Spleen (tissue), 11 donors: ENCODE measurements around the gene MYRF. TPM values are rescaled to one million over a fixed set of nuclear protein-coding genes. Genes with fewer than 3 reads are reported as not detected.
A peak's percentile ranks its signal among the peaks of the same experiment; 100 is the strongest.

Source experiments
- DNase-seq: peaks from one replicate; pipeline ENCODE4 v3.0.0-alpha.2; 2020
- H3K27ac ChIP-seq, 8 donors: fragments of 200-600 bp; sonication (generic) in 7 of 8; 1 replicate in 4 of 8; 2 replicates in 4 of 8; pipeline versions ENCODE4 v1.5.0 to v1.8.0; 2016 to 2021; ENCODE audit warnings: inconsistent platforms in 4 of 8, mild to moderate bottlenecking in 4 of 8, moderate library complexity in 1 of 8
- H3K27me3 ChIP-seq, 7 donors: fragments of 200-600 bp; sonication (generic) in 6 of 7; replicated peaks in 1 of 7; 1 replicate in 4 of 7; 2 replicates in 3 of 7; pipeline versions ENCODE4 v1.5.0 to v1.8.0; 2016 to 2021; ENCODE audit warnings: inconsistent platforms in 3 of 7, mild to moderate bottlenecking in 1 of 7
- H3K36me3 ChIP-seq, 6 donors: fragments of 200-600 bp; sonication (generic) in 5 of 6; 1 replicate in 4 of 6; 2 replicates in 2 of 6; pipeline versions ENCODE4 v1.5.0 to v1.8.0; 2016 to 2021; ENCODE audit warnings: inconsistent platforms in 2 of 6
- H3K4me1 ChIP-seq, 6 donors: fragments of 200-600 bp; sonication (generic) in 5 of 6; 1 replicate in 3 of 6; 2 replicates in 3 of 6; pipeline versions ENCODE4 v1.5.0 to v1.8.0; 2016 to 2021; ENCODE audit warnings: inconsistent platforms in 3 of 6
- H3K4me3 ChIP-seq, 8 donors: fragments of 200-600 bp; sonication (generic) in 7 of 8; 1 replicate in 4 of 8; 2 replicates in 4 of 8; pipeline versions ENCODE4 v1.5.0 to v1.8.0; 2016 to 2021; ENCODE audit warnings: inconsistent platforms in 4 of 8, mild to moderate bottlenecking in 4 of 8, moderate library complexity in 2 of 8
- H3K9me3 ChIP-seq, 8 donors: fragments of 200-600 bp; sonication (generic) in 7 of 8; 1 replicate in 4 of 8; 2 replicates in 4 of 8; pipeline versions ENCODE4 v1.5.0 to v1.8.0; 2016 to 2021; ENCODE audit warnings: inconsistent platforms in 4 of 8
- POLR2A ChIP-seq, 3 donors: fragments of 450-650 bp; IDR thresholded peaks; one replicate each; pipeline ENCODE4 v1.5.1; 2017; ENCODE audit warnings: antibody characterized with exemption in 3 of 3, mild to moderate bottlenecking in 1 of 3
- POLR2AphosphoS5 ChIP-seq, 3 donors: sonication (generic); formaldehyde crosslinking; IDR thresholded peaks; one replicate each; pipeline ENCODE4 v1.5.1; 2017; ENCODE audit warnings: antibody characterized with exemption in 3 of 3
- WGBS, 5 donors: extraction: QIAGEN DNeasy Blood & Tissue Kit in 3 of 5; methylation state at CpG; one replicate each; pipeline versions ENCODE4 v1.1.5 to v1.1.7; 2013 to 2018; 5-methylcytosine and 5-hydroxymethylcytosine counted together
- intact Hi-C: fragments of 100-400 bp; cut with DNase I; formaldehyde crosslinking; loops from one replicate; pipeline ENCODE4 v1.15.0; 2023; ENCODE audit warnings: low total_unique reads
- polyA plus RNA-seq, 3 donors: library from polyadenylated mRNA; stranded (reverse); fragments of 200-250 nt; gene quantifications; one replicate each; pipeline ENCODE4 v1.2.1, GENCODE V29; 2013
- total RNA-seq, 7 donors: library from RNA; depleted of rRNA in 3 of 7; stranded (reverse); fragments of >200 nt in 3 of 7; fragmentation: NEBNext Ultra II Directional in 4 of 7; extraction: Animal tissue kit (Norgen Biotek cat#: 25700) in 4 of 7; gene quantifications; one replicate each; pipeline versions ENCODE4 v1.1.0 to v1.2.1, GENCODE V29; 2016 to 2021
- TF ChIP-seq, protein P1 (sequence below), 11 experiments: fragments of 200-600 bp in 7 of 11; fragments of 450-650 bp in 4 of 11; sonication (generic) in 4 of 11; IDR thresholded peaks in 8 of 11; conservative IDR thresholded peaks in 3 of 11; 1 replicate in 7 of 11; 2 replicates in 4 of 11; pipeline versions ENCODE4 v1.4.0 to v1.8.0; 2016 to 2021; ENCODE audit warnings: antibody characterized with exemption in 11 of 11, inconsistent platforms in 4 of 11, mild to moderate bottlenecking in 1 of 11
- donor health status: healthy with polysubstance abuse.
- donor health status: DM: no; HTN: no; CAD: no; lungs with moderate emphysema.
- donor health status: DM: no; HTN: no; CAD: no.
- donor health status: Bipolar disorder and iron deficiency.
- donor health status: healthy.
- donor health status: DM: no; HTN: no; CAD: no.
- donor health status: DM: yes; HTN: yes; CAD: no.

The MYRF gene
- total and polyA plus RNA-seq, 10 donors = 0.15 to 1.5 (median 0.55) TPM

DNA sequence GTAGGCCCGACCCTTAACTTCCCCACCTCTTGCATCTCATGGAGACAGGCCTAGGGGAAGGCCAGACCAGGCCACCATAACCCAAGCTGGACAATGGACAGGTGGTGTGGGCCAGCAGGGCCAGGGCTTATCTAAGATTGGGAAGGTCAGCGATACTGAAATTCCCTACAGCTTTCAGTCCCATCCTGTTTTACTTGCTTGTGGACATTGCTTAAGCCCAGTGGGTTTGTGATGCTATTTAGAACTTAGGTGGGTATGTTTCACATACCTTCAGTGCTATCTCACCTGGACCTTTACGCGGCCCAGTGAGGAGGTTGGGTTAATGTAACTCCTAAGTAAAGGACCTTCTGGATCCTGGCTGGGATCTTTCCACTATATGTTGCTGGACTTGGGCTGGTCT is 77.4 kb downstream of the MYRF start:
- Histone ChIP-seq H3K9me3 (no peaks in the 10 kb centered on the region), H3K36me3 (no peaks in the 10 kb centered on the region), H3K4me1 (peaks cover 16 to 85% (median 38%) of the 10 kb centered on the region in 6 donors), H3K27ac (peak overlapping the region in 4 of 8 donors; percentile 7 to 88 (median 46)), H3K27me3 (peaks cover 0 to 28% (median 6%) of the 10 kb centered on the region in 7 donors), H3K4me3 (no peak overlapping the region)
- WGBS, 5 donors = 87 to 93% (median 89%) methylated on average over 4 of the region's 4 CpGs
- intact Hi-C loops = no loop called here
- DNase-seq = no peak
- no peak for TF ChIP-seq POLR2A (IDR thresholded peaks at IDR 0.05)
- no peak for TF ChIP-seq POLR2AphosphoS5 (IDR thresholded peaks at IDR 0.05)
- TF ChIP-seq, protein P1, sequence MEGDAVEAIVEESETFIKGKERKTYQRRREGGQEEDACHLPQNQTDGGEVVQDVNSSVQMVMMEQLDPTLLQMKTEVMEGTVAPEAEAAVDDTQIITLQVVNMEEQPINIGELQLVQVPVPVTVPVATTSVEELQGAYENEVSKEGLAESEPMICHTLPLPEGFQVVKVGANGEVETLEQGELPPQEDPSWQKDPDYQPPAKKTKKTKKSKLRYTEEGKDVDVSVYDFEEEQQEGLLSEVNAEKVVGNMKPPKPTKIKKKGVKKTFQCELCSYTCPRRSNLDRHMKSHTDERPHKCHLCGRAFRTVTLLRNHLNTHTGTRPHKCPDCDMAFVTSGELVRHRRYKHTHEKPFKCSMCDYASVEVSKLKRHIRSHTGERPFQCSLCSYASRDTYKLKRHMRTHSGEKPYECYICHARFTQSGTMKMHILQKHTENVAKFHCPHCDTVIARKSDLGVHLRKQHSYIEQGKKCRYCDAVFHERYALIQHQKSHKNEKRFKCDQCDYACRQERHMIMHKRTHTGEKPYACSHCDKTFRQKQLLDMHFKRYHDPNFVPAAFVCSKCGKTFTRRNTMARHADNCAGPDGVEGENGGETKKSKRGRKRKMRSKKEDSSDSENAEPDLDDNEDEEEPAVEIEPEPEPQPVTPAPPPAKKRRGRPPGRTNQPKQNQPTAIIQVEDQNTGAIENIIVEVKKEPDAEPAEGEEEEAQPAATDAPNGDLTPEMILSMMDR (IDR thresholded peaks at IDR 0.05 in 8 of 11, conservative IDR thresholded peaks at IDR 0.05 in 3 of 11) = no peak

DNA sequence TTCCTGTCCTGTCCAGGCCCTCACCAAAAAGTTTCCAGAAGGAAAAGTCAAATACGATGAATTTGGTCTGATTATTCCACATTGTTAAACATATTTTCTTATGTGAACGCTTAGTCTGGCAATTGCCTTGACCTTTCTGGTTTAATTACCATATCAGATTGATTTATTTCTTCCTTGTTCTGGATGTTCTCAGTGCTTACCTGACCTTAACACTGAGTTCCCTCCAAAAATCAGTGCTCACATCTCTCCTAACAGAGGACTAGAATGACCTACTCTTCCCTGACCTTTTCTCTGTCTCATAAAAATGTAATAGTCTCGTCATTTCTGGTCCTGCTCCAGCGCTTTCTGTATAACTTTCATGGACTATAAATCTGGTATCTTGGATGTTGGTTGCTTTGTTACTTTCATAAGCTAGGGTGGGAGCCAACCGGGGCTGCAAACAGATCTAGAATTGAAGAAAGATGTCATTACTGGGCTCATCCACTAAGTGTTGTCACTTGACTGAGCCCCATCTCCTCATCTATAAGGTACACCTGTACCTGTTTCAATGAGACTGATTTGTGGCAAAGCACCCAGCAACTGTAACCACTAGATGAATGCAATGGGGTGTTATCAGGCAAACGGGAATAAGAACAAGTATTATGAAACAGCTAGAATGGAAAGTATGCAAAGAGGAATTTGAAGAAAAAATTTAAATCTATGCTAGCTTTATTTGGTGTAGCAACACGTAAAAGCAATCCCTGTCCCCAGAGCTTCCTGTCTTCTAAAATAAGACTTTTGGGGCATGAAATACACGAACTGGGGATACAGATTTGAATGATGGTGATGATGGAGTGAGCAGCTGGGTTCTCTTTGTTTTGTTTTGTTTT is 78.0 kb downstream of the MYRF start:
- peaks cover 0 to 28% (median 6%) of the 10 kb centered on the region in 7 donors for H3K27me3 ChIP-seq
- TF ChIP-seq POLR2AphosphoS5 (IDR thresholded peaks at IDR 0.05) = no peak
- TF ChIP-seq, protein P1 (IDR thresholded peaks at IDR 0.05 in 8 of 11, conservative IDR thresholded peaks at IDR 0.05 in 3 of 11) = no peak
- TF ChIP-seq POLR2A (IDR thresholded peaks at IDR 0.05) = no peak
- no peak for DNase-seq
- no peak overlapping the region for H3K4me3 ChIP-seq
- intact Hi-C loops = no loop called here
- 46 to 59% (median 53%) methylated on average over 8 of the region's 8 CpGs for WGBS, 5 donors
- H3K4me1 ChIP-seq = peaks cover 20 to 91% (median 45%) of the 10 kb centered on the region in 6 donors
- H3K36me3 ChIP-seq = no peaks in the 10 kb centered on the region
- H3K27ac ChIP-seq = peak overlapping the region in 4 of 8 donors; percentile 7 to 88 (median 48)
- H3K9me3 ChIP-seq = no peaks in the 10 kb centered on the region

DNA sequence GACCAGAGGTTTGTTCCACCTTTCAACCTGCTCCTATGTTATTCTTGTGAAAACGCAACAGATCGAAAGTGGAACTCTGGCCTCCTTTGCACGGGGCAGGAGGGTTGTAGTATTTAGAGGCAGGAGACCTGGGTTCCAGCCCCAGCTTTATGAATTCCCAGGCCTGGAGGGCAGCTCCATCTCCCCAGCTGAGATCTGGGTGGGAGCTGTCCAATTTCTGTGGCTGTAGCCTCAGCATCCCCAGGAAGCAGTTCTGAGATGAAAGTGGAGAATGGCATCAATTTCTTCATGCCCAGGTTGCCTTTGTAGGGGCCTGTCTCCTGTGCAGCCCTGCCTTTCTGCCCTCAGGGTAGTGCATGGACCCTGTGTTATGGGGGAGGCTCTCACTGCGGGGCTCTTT is 79.8 kb downstream of the MYRF start:
- TF ChIP-seq POLR2AphosphoS5 (IDR thresholded peaks at IDR 0.05) (no peak), POLR2A (IDR thresholded peaks at IDR 0.05) (no peak)
- TF ChIP-seq, protein P1 (IDR thresholded peaks at IDR 0.05 in 8 of 11, conservative IDR thresholded peaks at IDR 0.05 in 3 of 11) = no peak
- no peak for DNase-seq
- H3K4me3 ChIP-seq = no peak overlapping the region
- WGBS, 5 donors = 85 to 92% (median 90%) methylated on average over 3 to 4 of the region's 4 CpGs
- no peaks in the 10 kb centered on the region for H3K36me3 ChIP-seq
- H3K27ac ChIP-seq = peak overlapping the region in 2 of 8 donors; percentile 84 to 88
- H3K9me3 ChIP-seq = no peaks in the 10 kb centered on the region
- intact Hi-C loops = no loop called here
- peaks cover 0 to 28% (median 6%) of the 10 kb centered on the region in 7 donors for H3K27me3 ChIP-seq
- peaks cover 20 to 95% (median 44%) of the 10 kb centered on the region in 6 donors for H3K4me1 ChIP-seq

DNA sequence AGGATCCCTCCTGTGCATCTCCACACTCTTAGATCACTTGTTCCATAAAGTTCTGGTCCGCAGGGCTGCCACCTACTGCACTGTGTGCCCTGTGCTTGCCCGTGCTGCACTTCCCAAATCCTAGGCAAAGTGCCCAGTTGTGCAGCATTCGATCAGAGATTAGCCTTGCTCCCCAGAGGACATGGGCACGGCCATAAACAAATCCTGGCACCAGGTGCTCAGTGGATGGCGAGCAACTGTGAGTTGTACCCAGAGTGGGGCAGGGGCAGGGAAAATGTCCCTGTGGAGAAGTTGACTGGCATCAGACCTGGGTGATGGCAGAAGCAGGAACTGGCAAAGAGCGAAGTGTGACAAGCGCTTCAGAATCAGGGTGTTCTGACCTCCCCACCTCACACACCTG is 80.3 kb downstream of the MYRF start:
- Histone ChIP-seq H3K4me1 (peaks cover 20 to 89% (median 38%) of the 10 kb centered on the region in 6 donors), H3K9me3 (no peaks in the 10 kb centered on the region), H3K27me3 (peaks cover 0 to 23% (median 6%) of the 10 kb centered on the region in 7 donors), H3K27ac (peak overlapping the region in 1 of 8 donors; percentile 88), H3K4me3 (no peak overlapping the region), H3K36me3 (no peaks in the 10 kb centered on the region)
- peak; percentile 40 for DNase-seq
- intact Hi-C loops = no loop called here
- WGBS, 5 donors = 67 to 78% (median 73%) methylated on average over 3 to 7 of the region's 7 CpGs
- TF ChIP-seq POLR2A (IDR thresholded peaks at IDR 0.05) (no peak), POLR2AphosphoS5 (IDR thresholded peaks at IDR 0.05) (no peak)
- TF ChIP-seq, protein P1 (IDR thresholded peaks at IDR 0.05 in 8 of 11, conservative IDR thresholded peaks at IDR 0.05 in 3 of 11) = no peak
